ENCODE data around the gene RFX6. TPM values are rescaled to one million over a fixed set of nuclear protein-coding genes. Genes with fewer than 3 reads are reported as not detected.

RFX6 gene
- total and polyA plus RNA-seq, 4 donors = not detected

- no peaks in the 10 kb centered on the region for H3K9me3 ChIP-seq (ENCODE audit: control insufficient read depth in 4 of 4, low read length in 3 of 4)
- TF ChIP-seq TAF1 (conservative IDR thresholded peaks at IDR 0.05) = no peak
- TF ChIP-seq JUND (IDR thresholded peaks at IDR 0.05) = no peak
- TF ChIP-seq FOXA2 (IDR thresholded peaks at IDR 0.05) = no peak
- no peak for TF ChIP-seq ATF3 (IDR thresholded peaks at IDR 0.05)
- TF ChIP-seq HNF4A (conservative IDR thresholded peaks at IDR 0.05) = no peak
- no peak for TF ChIP-seq EGR1 (IDR thresholded peaks at IDR 0.05; ENCODE audit: low read depth in 2 of 2)
- TF ChIP-seq, protein P1, sequence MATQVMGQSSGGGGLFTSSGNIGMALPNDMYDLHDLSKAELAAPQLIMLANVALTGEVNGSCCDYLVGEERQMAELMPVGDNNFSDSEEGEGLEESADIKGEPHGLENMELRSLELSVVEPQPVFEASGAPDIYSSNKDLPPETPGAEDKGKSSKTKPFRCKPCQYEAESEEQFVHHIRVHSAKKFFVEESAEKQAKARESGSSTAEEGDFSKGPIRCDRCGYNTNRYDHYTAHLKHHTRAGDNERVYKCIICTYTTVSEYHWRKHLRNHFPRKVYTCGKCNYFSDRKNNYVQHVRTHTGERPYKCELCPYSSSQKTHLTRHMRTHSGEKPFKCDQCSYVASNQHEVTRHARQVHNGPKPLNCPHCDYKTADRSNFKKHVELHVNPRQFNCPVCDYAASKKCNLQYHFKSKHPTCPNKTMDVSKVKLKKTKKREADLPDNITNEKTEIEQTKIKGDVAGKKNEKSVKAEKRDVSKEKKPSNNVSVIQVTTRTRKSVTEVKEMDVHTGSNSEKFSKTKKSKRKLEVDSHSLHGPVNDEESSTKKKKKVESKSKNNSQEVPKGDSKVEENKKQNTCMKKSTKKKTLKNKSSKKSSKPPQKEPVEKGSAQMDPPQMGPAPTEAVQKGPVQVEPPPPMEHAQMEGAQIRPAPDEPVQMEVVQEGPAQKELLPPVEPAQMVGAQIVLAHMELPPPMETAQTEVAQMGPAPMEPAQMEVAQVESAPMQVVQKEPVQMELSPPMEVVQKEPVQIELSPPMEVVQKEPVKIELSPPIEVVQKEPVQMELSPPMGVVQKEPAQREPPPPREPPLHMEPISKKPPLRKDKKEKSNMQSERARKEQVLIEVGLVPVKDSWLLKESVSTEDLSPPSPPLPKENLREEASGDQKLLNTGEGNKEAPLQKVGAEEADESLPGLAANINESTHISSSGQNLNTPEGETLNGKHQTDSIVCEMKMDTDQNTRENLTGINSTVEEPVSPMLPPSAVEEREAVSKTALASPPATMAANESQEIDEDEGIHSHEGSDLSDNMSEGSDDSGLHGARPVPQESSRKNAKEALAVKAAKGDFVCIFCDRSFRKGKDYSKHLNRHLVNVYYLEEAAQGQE (IDR thresholded peaks at IDR 0.05) = no peak
- TF ChIP-seq GABPA (IDR thresholded peaks at IDR 0.05 in 1 of 2, conservative IDR thresholded peaks at IDR 0.05 in 1 of 2) = no peak
- no peak for TF ChIP-seq RXRA (IDR thresholded peaks at IDR 0.05)
- TF ChIP-seq YY1 (IDR thresholded peaks at IDR 0.05) = no peak
- TF ChIP-seq, protein P2, sequence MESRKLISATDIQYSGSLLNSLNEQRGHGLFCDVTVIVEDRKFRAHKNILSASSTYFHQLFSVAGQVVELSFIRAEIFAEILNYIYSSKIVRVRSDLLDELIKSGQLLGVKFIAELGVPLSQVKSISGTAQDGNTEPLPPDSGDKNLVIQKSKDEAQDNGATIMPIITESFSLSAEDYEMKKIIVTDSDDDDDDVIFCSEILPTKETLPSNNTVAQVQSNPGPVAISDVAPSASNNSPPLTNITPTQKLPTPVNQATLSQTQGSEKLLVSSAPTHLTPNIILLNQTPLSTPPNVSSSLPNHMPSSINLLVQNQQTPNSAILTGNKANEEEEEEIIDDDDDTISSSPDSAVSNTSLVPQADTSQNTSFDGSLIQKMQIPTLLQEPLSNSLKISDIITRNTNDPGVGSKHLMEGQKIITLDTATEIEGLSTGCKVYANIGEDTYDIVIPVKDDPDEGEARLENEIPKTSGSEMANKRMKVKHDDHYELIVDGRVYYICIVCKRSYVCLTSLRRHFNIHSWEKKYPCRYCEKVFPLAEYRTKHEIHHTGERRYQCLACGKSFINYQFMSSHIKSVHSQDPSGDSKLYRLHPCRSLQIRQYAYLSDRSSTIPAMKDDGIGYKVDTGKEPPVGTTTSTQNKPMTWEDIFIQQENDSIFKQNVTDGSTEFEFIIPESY (IDR thresholded peaks at IDR 0.05) = no peak
- TF ChIP-seq, protein P3, sequence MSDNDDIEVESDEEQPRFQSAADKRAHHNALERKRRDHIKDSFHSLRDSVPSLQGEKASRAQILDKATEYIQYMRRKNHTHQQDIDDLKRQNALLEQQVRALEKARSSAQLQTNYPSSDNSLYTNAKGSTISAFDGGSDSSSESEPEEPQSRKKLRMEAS (IDR thresholded peaks at IDR 0.05) = no peak
- peaks cover 0 to 2% (median 0%) of the 10 kb centered on the region in 4 donors for H3K27me3 ChIP-seq (ENCODE audit: control insufficient read depth in 4 of 4, insufficient read depth in 4 of 4, low read length in 3 of 4)
- no peak for DNase-seq (ENCODE audit: low spot score)
- no peak overlapping the region for H3K4me3 ChIP-seq (ENCODE audit: low read depth in 1 of 3, low read length in 3 of 3)
- WGBS = 20% methylated on average over 1 of the region's 1 CpG
- H3K27ac ChIP-seq (ENCODE audit: low read depth in 1 of 2, low read length in 2 of 2) = no peak overlapping the region
- H3K4me1 ChIP-seq (ENCODE audit: control insufficient read depth in 4 of 4, insufficient read depth in 4 of 4, low read length in 3 of 4) = no peaks in the 10 kb centered on the region
- H3K36me3 ChIP-seq (ENCODE audit: control insufficient read depth in 4 of 4, insufficient read depth in 3 of 4, low read depth in 1 of 4, low read length in 3 of 4) = no peaks in the 10 kb centered on the region
- H3K9ac ChIP-seq (ENCODE audit: low read depth in 1 of 2, low read length in 2 of 2) = no peak overlapping the region
Observed at GRCh38 chr6:116842459-116842858, 34.6 kb upstream of the RFX6 start.

GRCh38 chr6:116847227-116847626 is 29.8 kb upstream of the RFX6 start:
- 12% methylated on average over 1 of the region's 1 CpG for WGBS
- H3K4me3 ChIP-seq (ENCODE audit: low read depth in 1 of 3, low read length in 3 of 3) = no peak overlapping the region
- peaks cover 0 to 2% (median 0%) of the 10 kb centered on the region in 4 donors for H3K27me3 ChIP-seq (ENCODE audit: control insufficient read depth in 4 of 4, insufficient read depth in 4 of 4, low read length in 3 of 4)
- H3K36me3 ChIP-seq (ENCODE audit: control insufficient read depth in 4 of 4, insufficient read depth in 3 of 4, low read depth in 1 of 4, low read length in 3 of 4) = no peaks in the 10 kb centered on the region
- H3K9ac ChIP-seq (ENCODE audit: low read depth in 1 of 2, low read length in 2 of 2) = no peak overlapping the region
- no peak overlapping the region for H3K27ac ChIP-seq (ENCODE audit: low read depth in 1 of 2, low read length in 2 of 2)
- no peaks in the 10 kb centered on the region for H3K4me1 ChIP-seq (ENCODE audit: control insufficient read depth in 4 of 4, insufficient read depth in 4 of 4, low read length in 3 of 4)
- no peak for DNase-seq (ENCODE audit: low spot score)
- H3K9me3 ChIP-seq (ENCODE audit: control insufficient read depth in 4 of 4, low read length in 3 of 4) = no peaks in the 10 kb centered on the region
- TF ChIP-seq RXRA (IDR thresholded peaks at IDR 0.05) (no peak), TAF1 (conservative IDR thresholded peaks at IDR 0.05) (no peak), RAD21 (IDR thresholded peaks at IDR 0.05) (peak; percentile 58 to 62)
- TF ChIP-seq, protein P1 (IDR thresholded peaks at IDR 0.05) = no peak
- TF ChIP-seq, protein P4, sequence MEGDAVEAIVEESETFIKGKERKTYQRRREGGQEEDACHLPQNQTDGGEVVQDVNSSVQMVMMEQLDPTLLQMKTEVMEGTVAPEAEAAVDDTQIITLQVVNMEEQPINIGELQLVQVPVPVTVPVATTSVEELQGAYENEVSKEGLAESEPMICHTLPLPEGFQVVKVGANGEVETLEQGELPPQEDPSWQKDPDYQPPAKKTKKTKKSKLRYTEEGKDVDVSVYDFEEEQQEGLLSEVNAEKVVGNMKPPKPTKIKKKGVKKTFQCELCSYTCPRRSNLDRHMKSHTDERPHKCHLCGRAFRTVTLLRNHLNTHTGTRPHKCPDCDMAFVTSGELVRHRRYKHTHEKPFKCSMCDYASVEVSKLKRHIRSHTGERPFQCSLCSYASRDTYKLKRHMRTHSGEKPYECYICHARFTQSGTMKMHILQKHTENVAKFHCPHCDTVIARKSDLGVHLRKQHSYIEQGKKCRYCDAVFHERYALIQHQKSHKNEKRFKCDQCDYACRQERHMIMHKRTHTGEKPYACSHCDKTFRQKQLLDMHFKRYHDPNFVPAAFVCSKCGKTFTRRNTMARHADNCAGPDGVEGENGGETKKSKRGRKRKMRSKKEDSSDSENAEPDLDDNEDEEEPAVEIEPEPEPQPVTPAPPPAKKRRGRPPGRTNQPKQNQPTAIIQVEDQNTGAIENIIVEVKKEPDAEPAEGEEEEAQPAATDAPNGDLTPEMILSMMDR (IDR thresholded peaks at IDR 0.05; ENCODE audit: low read depth, low read length, missing input control) = peak; percentile 26
